Measurements from ENCODE around the gene ADGRG3.

DNA sequence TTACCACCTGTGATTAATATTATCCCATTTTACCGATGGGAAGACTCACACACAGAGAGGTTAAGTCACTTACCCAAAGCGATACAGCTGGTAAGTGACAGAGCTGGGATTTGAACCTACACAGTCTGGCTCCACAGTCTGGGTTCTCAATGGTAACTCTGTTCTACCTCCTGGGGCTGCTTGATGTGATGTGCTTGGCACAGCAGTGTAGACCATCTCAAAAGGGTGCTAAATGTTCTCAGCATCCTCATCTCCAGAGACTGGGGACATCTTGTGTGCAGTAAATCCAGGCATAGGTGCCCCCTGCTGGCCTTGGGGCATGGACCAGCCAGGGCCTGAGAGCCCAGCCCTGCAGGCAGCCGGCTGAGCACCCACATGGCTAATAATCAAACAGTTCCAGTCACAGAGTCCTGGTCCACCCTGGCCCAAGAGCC lies 52.1 kb downstream of the ADGRG3 start:
- TF ChIP-seq, protein P1, sequence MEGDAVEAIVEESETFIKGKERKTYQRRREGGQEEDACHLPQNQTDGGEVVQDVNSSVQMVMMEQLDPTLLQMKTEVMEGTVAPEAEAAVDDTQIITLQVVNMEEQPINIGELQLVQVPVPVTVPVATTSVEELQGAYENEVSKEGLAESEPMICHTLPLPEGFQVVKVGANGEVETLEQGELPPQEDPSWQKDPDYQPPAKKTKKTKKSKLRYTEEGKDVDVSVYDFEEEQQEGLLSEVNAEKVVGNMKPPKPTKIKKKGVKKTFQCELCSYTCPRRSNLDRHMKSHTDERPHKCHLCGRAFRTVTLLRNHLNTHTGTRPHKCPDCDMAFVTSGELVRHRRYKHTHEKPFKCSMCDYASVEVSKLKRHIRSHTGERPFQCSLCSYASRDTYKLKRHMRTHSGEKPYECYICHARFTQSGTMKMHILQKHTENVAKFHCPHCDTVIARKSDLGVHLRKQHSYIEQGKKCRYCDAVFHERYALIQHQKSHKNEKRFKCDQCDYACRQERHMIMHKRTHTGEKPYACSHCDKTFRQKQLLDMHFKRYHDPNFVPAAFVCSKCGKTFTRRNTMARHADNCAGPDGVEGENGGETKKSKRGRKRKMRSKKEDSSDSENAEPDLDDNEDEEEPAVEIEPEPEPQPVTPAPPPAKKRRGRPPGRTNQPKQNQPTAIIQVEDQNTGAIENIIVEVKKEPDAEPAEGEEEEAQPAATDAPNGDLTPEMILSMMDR (IDR thresholded peaks at IDR 0.05; ENCODE audit: low read length), result peak; percentile 74
- TF ChIP-seq EZH2 (optimal IDR thresholded peaks at IDR 0.05; ENCODE audit: low read depth, low read length) (no peak), EZH2phosphoT487 (IDR thresholded peaks at IDR 0.05; ENCODE audit: low read length) (no peak)

All from MM.1S (cell line).